T-helper 1 cell (primary cell): ENCODE data around the gene RAMP1.
"Not testable (repeated sequence)": the region's sequence is repeated elsewhere in the genome, so short reads cannot be mapped to it uniquely, and the experiment has no call there.

ENCODE experiments used
- DNase-seq, 5 donors: peaks; one replicate each; pipeline ENCODE4 v3.0.0-alpha.2; 2012 to 2020
- total RNA-seq, 4 donors: gene quantifications; one replicate each; lab custom pipeline; 2026; lab: John Stamatoyannopoulos, UW

Gene RAMP1
- 0 to 0.15 (median 0.08) reads per million in 4 donors for total RNA-seq

DNA sequence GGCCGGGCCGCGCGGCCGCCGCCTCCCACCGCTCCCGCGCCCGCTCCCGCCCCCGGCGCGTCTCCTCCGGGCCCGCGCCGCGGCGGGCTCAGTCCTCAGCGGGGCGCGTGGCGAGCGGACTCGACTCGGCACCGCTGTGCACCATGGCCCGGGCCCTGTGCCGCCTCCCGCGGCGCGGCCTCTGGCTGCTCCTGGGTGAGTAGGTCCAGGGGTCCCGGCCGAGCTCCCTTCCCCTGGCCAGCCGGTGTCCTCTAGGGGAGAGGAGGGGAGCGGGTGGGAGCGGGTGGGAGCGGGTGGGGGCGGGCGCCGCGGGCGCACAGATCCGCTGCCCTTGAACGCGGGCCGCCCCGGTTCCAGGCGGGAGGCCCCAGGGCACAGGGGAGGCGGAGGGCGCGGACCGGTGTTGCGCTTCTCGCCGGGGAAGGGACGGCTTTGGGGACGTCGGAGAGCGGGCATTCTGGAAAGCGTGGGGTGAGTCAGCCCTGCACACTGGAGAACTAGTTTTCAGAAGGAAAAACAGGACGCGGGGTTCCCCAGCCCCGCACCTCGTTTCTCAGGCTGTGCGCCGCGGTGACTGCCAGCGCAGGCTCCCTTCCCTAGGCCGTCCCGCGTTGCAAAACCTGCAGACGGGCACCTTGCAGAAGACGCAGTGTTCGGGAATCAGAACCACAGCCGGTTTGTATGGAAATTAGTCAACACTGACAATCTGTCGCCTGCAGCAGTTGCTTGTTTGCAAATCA lies at the start of gene RAMP1:
RAMP1 (plus strand) TSS at position 91 of the 740 bp plus-strand sequence; CDS start at position 144, 53 bp downstream.
- peak in 1 of 5 donors; percentile 23 for DNase-seq

GRCh38 chr2:237815637-237816036 lies 43.8 kb upstream of the RAMP1 start:
- DNase-seq = peak in 1 of 5 donors; percentile 33

DNA sequence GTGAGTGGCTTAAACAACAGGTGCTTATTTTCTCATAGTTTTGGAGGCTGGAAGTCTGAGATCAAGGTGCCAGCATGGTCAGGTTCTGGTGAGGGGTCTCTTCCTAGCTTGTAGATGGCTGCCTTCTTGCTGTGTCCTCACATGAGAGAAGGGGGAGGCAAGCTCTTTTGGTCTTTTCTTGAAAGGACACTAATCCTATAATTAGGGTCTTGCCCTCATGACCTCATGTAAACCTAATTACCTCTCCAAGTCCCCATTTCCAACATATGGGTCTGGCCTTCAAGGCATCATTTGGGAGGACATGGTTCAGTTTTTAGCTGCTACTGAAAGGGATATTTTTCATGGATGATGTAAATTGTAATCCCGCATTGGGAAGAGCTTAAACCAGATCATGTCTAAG lies 42.9 kb upstream of the RAMP1 start:
- DNase-seq = no peak

- peak in 1 of 5 donors; percentile 38 for DNase-seq
Observed at GRCh38 chr2:237818066-237818473, 41.4 kb upstream of the RAMP1 start.

DNA sequence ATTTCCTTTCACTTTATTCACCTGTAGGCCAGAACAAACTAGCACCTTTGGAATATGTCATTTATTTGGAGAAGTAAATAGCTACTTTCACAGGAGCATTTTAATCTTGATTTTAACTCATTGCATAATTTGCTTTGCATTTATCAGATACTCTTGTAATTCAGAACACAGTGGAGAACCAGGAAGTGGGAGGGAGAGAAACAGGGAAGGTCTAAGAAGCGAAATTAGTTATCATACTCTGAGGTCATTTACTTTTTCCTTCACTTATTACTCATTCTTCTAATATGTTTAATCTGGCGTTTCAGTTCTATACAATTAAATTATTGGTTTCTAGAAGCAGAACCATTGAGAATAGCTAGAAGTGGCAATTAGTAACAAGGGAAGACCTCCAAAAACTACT lies 40.2 kb upstream of the RAMP1 start:
- no peak for DNase-seq

DNA sequence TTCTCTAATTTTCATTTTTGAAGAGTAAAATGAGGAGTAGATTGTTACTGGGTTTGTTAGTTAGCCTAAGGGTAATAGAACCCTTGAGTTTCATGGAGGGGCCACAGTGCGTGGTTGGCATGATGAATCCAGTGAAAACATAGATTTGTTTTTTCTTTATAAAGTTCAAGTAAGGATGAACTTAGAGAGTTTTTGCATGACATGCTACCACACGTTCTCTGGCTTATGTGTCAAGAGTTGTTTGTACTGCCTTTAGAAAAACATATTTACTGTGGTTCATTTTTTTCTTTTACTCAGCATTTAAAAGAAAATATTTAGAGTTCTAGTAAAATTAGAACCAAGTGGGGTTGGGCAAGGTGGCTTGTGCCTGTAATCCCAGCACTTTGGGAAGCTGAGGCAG lies 39.0 kb upstream of the RAMP1 start:
- DNase-seq = no peak

DNA sequence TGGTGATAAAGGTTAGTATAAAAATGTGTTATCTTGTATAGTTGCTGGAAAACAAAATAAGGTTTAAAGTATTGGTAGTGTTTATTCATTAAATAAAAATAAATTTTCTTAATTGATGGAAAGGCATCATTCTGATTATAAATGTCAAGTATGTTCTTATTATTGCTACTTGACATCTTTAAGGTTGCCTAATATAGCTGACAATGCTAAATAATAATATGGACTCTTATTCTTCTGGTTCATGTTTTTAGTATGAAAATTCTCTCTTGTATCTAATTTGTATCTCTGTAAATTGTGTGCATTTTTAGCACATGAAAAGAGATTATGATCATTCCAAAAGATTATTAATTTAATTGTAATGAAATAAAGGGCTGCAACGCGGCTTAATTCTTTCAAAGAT lies 35.9 kb upstream of the RAMP1 start:
- DNase-seq = no peak

DNA sequence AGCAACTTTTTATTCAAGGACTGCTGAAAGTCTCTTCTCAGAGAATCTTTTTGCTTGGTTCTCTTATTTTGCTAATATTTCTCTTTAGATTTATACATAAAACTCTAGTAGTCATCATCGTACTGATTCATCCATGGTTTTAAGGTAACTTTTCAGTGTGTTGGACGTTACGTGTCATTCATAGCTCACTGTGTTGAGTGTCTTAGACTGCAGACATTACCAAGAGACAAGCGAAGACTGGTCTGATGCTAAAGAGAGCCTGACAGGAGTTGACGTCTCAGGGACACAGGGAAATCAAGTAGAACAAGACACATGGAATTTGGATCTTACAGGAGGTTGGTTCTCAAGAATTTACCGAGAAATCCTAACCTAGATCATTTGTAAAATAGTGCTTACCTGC lies 35.3 kb upstream of the RAMP1 start:
- no peak for DNase-seq

- no peak for DNase-seq
Observed at GRCh38 chr2:237827421-237827987, 31.9 kb upstream of the RAMP1 start.

GRCh38 chr2:237830522-237830921 lies 28.9 kb upstream of the RAMP1 start:
- DNase-seq = no peak

- no peak for DNase-seq
Observed at GRCh38 chr2:237833546-237833945, 25.9 kb upstream of the RAMP1 start.

- no peak for DNase-seq
Observed at GRCh38 chr2:237835372-237835771, 24.1 kb upstream of the RAMP1 start.

DNA sequence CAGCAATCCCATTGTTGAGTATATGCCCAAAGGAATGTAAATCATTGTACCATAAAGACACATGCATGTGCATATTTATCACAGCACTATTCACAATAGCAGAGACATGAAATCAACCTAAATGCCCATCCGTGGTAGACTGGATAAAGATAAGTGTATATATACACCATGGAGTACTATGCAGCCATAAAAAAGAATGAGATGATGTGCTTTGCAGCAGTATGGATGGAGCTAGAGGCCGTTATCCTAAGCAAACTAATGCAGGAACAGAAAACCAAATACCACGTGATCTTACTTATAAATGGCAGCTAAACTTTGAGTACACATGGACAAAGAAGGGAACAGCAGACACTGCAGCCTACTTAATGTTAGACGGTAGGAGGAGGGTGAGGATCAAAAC lies 18.4 kb upstream of the RAMP1 start:
- DNase-seq = no peak

DNA sequence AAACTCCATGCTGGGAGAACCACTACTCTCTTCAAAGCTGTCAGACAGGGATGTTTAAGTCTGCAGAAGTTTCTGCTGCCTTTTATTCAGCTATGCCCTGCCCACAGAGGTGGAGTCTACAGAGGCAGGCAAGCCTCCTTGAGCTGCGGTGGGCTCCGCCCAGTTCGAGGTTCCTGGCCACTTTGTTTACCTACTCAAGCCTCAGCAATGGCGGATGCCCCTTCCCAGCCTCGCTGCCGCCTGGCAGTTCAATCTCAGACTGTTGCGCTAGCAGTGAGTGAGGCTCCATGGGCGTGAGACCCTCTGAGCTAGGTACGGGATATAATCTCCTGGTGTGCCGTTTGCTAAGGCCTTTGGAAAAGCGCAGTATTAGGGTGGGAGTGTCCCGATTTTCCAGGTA lies 10.5 kb upstream of the RAMP1 start:
- not testable (repeated sequence) for DNase-seq

DNA sequence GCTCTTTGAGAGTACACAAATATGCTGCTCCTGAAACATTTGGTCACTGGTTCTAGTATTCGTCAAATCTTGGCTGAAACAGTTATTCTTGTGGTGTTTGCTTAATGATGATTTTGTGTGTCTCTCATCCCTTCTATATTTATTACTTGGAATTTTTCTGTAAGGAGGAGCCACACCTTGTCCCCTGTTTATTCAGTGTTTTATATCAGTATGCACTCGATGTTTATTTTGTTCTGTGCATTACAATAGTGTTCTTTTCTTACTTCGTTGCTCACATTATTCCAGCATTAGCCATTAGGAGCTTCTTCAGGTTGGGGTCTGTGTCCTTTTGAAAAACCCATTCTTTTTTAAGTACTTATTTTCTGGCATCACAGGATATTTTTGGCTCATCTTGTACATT lies 5.1 kb upstream of the RAMP1 start:
- no peak for DNase-seq

DNA sequence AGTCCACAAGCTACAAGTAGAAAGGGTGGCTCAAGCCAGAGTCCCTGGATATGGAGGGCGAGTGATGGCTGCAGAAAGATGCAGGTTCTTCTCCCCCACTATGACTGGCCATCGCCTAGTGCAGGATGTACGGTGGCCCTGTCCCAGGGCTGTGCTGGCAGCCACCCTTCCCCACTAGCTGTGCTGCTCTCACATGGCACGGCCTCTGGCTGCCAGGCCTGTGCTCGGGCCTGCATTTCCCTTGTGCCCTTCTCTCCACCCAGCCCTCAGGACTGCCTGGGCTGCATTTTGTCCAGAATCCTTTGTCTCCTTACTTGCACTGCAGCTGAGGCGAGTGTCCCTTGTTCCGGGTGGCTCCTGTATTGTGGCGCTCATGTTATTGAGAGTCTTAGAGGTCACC lies 1.6 kb upstream of the RAMP1 start:
- DNase-seq = no peak

- peak in 2 of 5 donors; percentile 21 to 55 for DNase-seq
Observed at GRCh38 chr2:237858294-237859081, 935 bp upstream of the RAMP1 start.

GRCh38 chr2:237859082-237859433 lies 365 bp upstream of the RAMP1 start:
- no peak for DNase-seq

DNA sequence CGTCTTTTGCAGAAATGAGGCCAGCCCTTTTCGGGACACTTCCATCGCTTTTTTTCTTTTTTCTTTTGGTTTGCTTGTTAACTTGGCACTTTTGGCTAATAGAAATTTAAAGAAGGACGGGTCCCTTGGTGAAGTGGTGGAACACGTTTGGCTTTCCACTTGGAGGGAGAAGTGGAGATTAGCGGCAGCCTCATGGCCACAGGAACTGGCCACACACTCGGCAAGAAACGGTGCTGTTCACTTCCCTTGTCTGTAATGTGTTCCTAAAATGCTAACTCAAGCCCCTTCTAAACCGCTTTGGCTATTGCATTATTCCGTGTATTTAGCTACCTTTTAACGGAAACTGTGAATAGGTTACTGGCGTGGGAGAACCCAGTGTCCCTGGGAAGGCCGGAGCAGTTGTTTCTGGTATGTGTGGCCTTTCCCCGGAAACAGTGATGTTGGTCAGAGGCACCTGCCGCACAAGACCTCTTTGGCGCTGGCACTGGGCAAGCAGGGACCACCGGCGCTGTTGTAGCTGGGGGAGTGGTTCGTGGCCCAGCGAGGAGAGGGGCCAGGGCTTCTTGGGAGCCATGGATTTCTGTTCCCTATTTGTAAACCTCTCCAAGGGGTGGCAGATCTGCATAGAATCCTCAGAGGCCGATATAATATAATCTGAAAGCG lies 981 bp downstream of the RAMP1 start:
- DNase-seq = no peak

- DNase-seq = no peak
Observed at GRCh38 chr2:237861875-237862527, 2.6 kb downstream of the RAMP1 start.

GRCh38 chr2:237862528-237862895 lies 3.1 kb downstream of the RAMP1 start:
- no peak for DNase-seq

DNA sequence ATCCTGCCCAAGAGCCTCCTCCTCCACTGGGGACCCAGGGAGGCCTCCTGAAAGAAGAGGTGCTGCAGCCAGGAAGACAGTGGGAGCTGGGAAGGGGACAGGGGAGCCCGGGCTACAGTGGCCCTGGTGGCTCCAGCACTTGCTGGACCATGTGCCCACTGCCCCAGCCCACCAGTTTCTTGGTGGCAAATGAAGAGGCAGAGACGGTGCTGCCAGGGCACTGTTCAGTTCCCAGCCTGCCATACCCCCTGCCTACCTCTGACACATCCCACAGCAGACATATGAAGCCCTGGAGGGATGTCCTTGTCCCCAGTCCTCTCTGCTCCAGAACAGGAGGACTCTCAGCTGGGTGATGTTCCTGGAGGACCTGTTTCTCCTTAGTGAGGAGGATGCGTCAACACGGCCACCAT lies 3.7 kb downstream of the RAMP1 start:
- DNase-seq = no peak
